Prostate gland (tissue), 2 donors: ENCODE data around the gene ACER3.

Experiments
- CTCF ChIP-seq, 4 experiments: fragments of 200-600 bp in 2 of 4; fragments of 450-650 bp in 2 of 4; sonication (generic) in 2 of 4; IDR thresholded peaks; 1 replicate in 3 of 4; 2 replicates in 1 of 4; pipeline ENCODE4 v1.5.1; 2016 to 2019; ENCODE audit warnings: antibody characterized with exemption in 4 of 4, mild to moderate bottlenecking in 2 of 4, moderate library complexity in 2 of 4
- POLR2A ChIP-seq: fragments of 450-650 bp; IDR thresholded peaks from one replicate; pipeline ENCODE4 v1.6.1; 2016; ENCODE audit warnings: antibody characterized with exemption, mild to moderate bottlenecking

GRCh38 chr11:77069336-77069968, 208.7 kb downstream of the ACER3 start:
- TF ChIP-seq POLR2A (no peak), CTCF (IDR thresholded peaks at IDR 0.05) (no peak)
